ENCODE data around the gene NHERF1. TPM values are rescaled to one million over a fixed set of nuclear protein-coding genes. Genes with fewer than 3 reads are reported as not detected.

NHERF1 gene
- total RNA-seq, 1 experiment from 2014 or later, result 83.6 TPM

- H3K4me2 ChIP-seq, result no peak overlapping the region
- H3K36me3 ChIP-seq (ENCODE audit: low read depth), result no peaks in the 10 kb centered on the region
- peaks cover 39% of the 10 kb centered on the region for H3K27me3 ChIP-seq (ENCODE audit: insufficient read depth, low read depth)
- no peaks in the 10 kb centered on the region for H4K20me1 ChIP-seq (ENCODE audit: insufficient read depth)
- H3K27ac ChIP-seq, result no peak overlapping the region
- TF ChIP-seq CTCF (conservative IDR thresholded peaks at IDR 0.05) (no peak), EZH2 (IDR thresholded peaks at IDR 0.05; ENCODE audit: low read depth) (no peak)
- peaks cover 5% of the 10 kb centered on the region for H3F3A ChIP-seq (ENCODE audit: insufficient read depth, low read depth)
- peaks cover 6% of the 10 kb centered on the region for H3K4me1 ChIP-seq (replicated peaks; ENCODE audit: insufficient read depth)
- no peaks in the 10 kb centered on the region for H3K9me3 ChIP-seq (ENCODE audit: insufficient read depth, low read depth)
- no peaks in the 10 kb centered on the region for H3K79me2 ChIP-seq (ENCODE audit: low read depth)
- CTCF ChIA-PET, result no interaction called here
- no peaks in the 10 kb centered on the region for H3K9me2 ChIP-seq (ENCODE audit: insufficient read depth)
- BruUV-seq (replicated peaks), result no TSS peak
- no peak overlapping the region for H3K4me3 ChIP-seq
- no peak overlapping the region for H2AFZ ChIP-seq
- no peak for DNase-seq
- POLR2A ChIA-PET (ENCODE audit: unreplicated experiment), result no interaction called here
- intact Hi-C loops (cut with micrococcal nuclease; ENCODE audit: unreplicated experiment), result no loop called here
Observed at GRCh38 chr17:74733365-74734122, 14.9 kb upstream of the NHERF1 start.

GRCh38 chr17:74734256-74734655 is 14.2 kb upstream of the NHERF1 start:
- CTCF ChIA-PET, result no interaction called here

More at GRCh38 chr17:74734256-74734655, 14.2 kb upstream of the NHERF1 start:
- Histone ChIP-seq H3K9me3 (ENCODE audit: insufficient read depth, low read depth) (no peaks in the 10 kb centered on the region), H3K4me2 (no peak overlapping the region), H2AFZ (no peak overlapping the region), H3K4me3 (no peak overlapping the region), H3K9me2 (ENCODE audit: insufficient read depth) (no peaks in the 10 kb centered on the region), H3K27ac (no peak overlapping the region), H3K4me1 (replicated peaks; ENCODE audit: insufficient read depth) (peaks cover 11% of the 10 kb centered on the region), H3K27me3 (ENCODE audit: insufficient read depth, low read depth) (peaks cover 39% of the 10 kb centered on the region), H3K79me2 (ENCODE audit: low read depth) (no peaks in the 10 kb centered on the region), H3K36me3 (ENCODE audit: low read depth) (no peaks in the 10 kb centered on the region), H3F3A (ENCODE audit: insufficient read depth, low read depth) (no peaks in the 10 kb centered on the region), H4K20me1 (ENCODE audit: insufficient read depth) (no peaks in the 10 kb centered on the region)
- intact Hi-C loops (cut with micrococcal nuclease; ENCODE audit: unreplicated experiment), result no loop called here
- DNase-seq, result no peak
- POLR2A ChIA-PET (ENCODE audit: unreplicated experiment), result no interaction called here
- BruUV-seq (replicated peaks), result no TSS peak
- TF ChIP-seq CTCF (conservative IDR thresholded peaks at IDR 0.05) (no peak), EZH2 (IDR thresholded peaks at IDR 0.05; ENCODE audit: low read depth) (no peak)
